Measurements from ENCODE around the gene SEPTIN11. TPM values are rescaled to one million over a fixed set of nuclear protein-coding genes. Genes with fewer than 3 reads are reported as not detected.

Gene SEPTIN11
- total RNA-seq (2021): 99.8 to 125 TPM (median 103 TPM) in 3 replicates
- Bru-seq, nascent RNA: percentile 90 among the genes with signal in this experiment
- long read RNA-seq, experiment 1, full-length matches to known transcripts: 400 of 532 reads
- long read RNA-seq, experiment 1, partial matches to known transcripts: 35 of 532 reads
- long read RNA-seq, experiment 1, other reads (novel, unspliced or antisense): 97 of 532 reads
- long read RNA-seq, experiment 2, full-length matches to known transcripts: 34 of 109 reads
- long read RNA-seq, experiment 2, partial matches to known transcripts: 14 of 109 reads
- long read RNA-seq, experiment 2, other reads (novel, unspliced or antisense): 61 of 109 reads
- long read RNA-seq, experiment 3, full-length matches to known transcripts: 19 of 40 reads
- long read RNA-seq, experiment 3, partial matches to known transcripts: 10 of 40 reads
- long read RNA-seq, experiment 3, other reads (novel, unspliced or antisense): 11 of 40 reads

- ChIA-PET CTCF (interaction anchor here (0.8 to 1.7 kb wide), 5 partner anchors 38 to 769 kb away, joined by 3 to 5 read pairs (median 3); partner anchors contain the start of gene SOWAHB), POLR2A (interaction anchor here (0.6 to 1.1 kb wide), 5 partner anchors 53 to 514 kb away, joined by 3 to 6 read pairs (median 3); no protein-coding TSS in a partner anchor)
- H3K4me3 Mint-ChIP-seq: peak within 1 kb of the TSS; percentile 83
- H3K27me3 Mint-ChIP-seq (ENCODE audit: low read depth): peaks cover 12% of the 10 kb centered on the region
- no peaks in the 10 kb centered on the region for H3K9me3 Mint-ChIP-seq
- H3K36me3 Mint-ChIP-seq: no peaks in the 10 kb centered on the region
- peak; percentile 76 for ATAC-seq
- DNase-seq (ENCODE audit: low spot score): peak; percentile 91
- peaks cover 43% of the 10 kb centered on the region for H3K4me1 Mint-ChIP-seq
- H3K27ac Mint-ChIP-seq: no peak within 1 kb of the TSS; the same call in 1 of the 2 replicates
- TF ChIP-seq, protein P1, sequence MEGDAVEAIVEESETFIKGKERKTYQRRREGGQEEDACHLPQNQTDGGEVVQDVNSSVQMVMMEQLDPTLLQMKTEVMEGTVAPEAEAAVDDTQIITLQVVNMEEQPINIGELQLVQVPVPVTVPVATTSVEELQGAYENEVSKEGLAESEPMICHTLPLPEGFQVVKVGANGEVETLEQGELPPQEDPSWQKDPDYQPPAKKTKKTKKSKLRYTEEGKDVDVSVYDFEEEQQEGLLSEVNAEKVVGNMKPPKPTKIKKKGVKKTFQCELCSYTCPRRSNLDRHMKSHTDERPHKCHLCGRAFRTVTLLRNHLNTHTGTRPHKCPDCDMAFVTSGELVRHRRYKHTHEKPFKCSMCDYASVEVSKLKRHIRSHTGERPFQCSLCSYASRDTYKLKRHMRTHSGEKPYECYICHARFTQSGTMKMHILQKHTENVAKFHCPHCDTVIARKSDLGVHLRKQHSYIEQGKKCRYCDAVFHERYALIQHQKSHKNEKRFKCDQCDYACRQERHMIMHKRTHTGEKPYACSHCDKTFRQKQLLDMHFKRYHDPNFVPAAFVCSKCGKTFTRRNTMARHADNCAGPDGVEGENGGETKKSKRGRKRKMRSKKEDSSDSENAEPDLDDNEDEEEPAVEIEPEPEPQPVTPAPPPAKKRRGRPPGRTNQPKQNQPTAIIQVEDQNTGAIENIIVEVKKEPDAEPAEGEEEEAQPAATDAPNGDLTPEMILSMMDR (IDR thresholded peaks at IDR 0.05): no peak
- TF ChIP-seq, protein P2, sequence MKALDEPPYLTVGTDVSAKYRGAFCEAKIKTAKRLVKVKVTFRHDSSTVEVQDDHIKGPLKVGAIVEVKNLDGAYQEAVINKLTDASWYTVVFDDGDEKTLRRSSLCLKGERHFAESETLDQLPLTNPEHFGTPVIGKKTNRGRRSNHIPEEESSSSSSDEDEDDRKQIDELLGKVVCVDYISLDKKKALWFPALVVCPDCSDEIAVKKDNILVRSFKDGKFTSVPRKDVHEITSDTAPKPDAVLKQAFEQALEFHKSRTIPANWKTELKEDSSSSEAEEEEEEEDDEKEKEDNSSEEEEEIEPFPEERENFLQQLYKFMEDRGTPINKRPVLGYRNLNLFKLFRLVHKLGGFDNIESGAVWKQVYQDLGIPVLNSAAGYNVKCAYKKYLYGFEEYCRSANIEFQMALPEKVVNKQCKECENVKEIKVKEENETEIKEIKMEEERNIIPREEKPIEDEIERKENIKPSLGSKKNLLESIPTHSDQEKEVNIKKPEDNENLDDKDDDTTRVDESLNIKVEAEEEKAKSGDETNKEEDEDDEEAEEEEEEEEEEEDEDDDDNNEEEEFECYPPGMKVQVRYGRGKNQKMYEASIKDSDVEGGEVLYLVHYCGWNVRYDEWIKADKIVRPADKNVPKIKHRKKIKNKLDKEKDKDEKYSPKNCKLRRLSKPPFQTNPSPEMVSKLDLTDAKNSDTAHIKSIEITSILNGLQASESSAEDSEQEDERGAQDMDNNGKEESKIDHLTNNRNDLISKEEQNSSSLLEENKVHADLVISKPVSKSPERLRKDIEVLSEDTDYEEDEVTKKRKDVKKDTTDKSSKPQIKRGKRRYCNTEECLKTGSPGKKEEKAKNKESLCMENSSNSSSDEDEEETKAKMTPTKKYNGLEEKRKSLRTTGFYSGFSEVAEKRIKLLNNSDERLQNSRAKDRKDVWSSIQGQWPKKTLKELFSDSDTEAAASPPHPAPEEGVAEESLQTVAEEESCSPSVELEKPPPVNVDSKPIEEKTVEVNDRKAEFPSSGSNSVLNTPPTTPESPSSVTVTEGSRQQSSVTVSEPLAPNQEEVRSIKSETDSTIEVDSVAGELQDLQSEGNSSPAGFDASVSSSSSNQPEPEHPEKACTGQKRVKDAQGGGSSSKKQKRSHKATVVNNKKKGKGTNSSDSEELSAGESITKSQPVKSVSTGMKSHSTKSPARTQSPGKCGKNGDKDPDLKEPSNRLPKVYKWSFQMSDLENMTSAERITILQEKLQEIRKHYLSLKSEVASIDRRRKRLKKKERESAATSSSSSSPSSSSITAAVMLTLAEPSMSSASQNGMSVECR (CRISPR knock-in tag; IDR thresholded peaks at IDR 0.05; ENCODE audit: borderline replicate concordance): peak; percentile 32; the same call in 1 of the 2 replicates
- TF ChIP-seq ZNF671 (CRISPR knock-in tag; IDR thresholded peaks at IDR 0.05) (no peak), CREB1 (CRISPR knock-in tag; IDR thresholded peaks at IDR 0.05) (0 out of 2 replicates have a peak, but pooled peaks have one; percentile 43), ZNF138 (CRISPR knock-in tag; conservative IDR thresholded peaks at IDR 0.05) (no peak), FOXP4 (CRISPR knock-in tag; IDR thresholded peaks at IDR 0.05) (peak; percentile 55; the same call in 1 of the 2 replicates), FOXP1 (CRISPR knock-in tag; IDR thresholded peaks at IDR 0.05; ENCODE audit: borderline replicate concordance) (0 out of 2 replicates have a peak, but pooled peaks have one; percentile 48), TEAD1 (CRISPR knock-in tag; IDR thresholded peaks at IDR 0.05) (peak; percentile 36; the same call in 1 of the 2 replicates), CBFB (CRISPR knock-in tag; IDR thresholded peaks at IDR 0.05; ENCODE audit: low read depth) (no peak), ZNF425 (CRISPR knock-in tag; conservative IDR thresholded peaks at IDR 0.05) (no peak), CREM (CRISPR knock-in tag; IDR thresholded peaks at IDR 0.05) (peak; percentile 57; the same call in 1 of the 2 replicates), ESRRA (CRISPR knock-in tag; IDR thresholded peaks at IDR 0.05; ENCODE audit: borderline replicate concordance) (peak; percentile 60; the same call in 1 of the 2 replicates), GTF2I (CRISPR knock-in tag; conservative IDR thresholded peaks at IDR 0.05) (no peak), ZNF121 (CRISPR knock-in tag; IDR thresholded peaks at IDR 0.05) (no peak), FOXK1 (CRISPR knock-in tag; IDR thresholded peaks at IDR 0.05) (peak; percentile 74)
- TF ChIP-seq, protein P3, sequence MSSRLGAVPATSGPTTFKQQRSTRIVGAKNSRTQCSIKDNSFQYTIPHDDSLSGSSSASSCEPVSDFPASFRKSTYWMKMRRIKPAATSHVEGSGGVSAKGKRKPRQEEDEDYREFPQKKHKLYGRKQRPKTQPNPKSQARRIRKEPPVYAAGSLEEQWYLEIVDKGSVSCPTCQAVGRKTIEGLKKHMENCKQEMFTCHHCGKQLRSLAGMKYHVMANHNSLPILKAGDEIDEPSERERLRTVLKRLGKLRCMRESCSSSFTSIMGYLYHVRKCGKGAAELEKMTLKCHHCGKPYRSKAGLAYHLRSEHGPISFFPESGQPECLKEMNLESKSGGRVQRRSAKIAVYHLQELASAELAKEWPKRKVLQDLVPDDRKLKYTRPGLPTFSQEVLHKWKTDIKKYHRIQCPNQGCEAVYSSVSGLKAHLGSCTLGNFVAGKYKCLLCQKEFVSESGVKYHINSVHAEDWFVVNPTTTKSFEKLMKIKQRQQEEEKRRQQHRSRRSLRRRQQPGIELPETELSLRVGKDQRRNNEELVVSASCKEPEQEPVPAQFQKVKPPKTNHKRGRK (CRISPR knock-in tag; IDR thresholded peaks at IDR 0.05; ENCODE audit: borderline replicate concordance): no peak
- TF ChIP-seq, protein P4, sequence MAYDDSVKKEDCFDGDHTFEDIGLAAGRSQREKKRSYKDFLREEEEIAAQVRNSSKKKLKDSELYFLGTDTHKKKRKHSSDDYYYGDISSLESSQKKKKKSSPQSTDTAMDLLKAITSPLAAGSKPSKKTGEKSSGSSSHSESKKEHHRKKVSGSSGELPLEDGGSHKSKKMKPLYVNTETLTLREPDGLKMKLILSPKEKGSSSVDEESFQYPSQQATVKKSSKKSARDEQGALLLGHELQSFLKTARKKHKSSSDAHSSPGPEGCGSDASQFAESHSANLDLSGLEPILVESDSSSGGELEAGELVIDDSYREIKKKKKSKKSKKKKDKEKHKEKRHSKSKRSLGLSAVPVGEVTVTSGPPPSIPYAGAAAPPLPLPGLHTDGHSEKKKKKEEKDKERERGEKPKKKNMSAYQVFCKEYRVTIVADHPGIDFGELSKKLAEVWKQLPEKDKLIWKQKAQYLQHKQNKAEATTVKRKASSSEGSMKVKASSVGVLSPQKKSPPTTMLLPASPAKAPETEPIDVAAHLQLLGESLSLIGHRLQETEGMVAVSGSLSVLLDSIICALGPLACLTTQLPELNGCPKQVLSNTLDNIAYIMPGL (CRISPR knock-in tag; IDR thresholded peaks at IDR 0.05): peak; percentile 66; the same call in 1 of the 2 replicates
- TF ChIP-seq, protein P5, sequence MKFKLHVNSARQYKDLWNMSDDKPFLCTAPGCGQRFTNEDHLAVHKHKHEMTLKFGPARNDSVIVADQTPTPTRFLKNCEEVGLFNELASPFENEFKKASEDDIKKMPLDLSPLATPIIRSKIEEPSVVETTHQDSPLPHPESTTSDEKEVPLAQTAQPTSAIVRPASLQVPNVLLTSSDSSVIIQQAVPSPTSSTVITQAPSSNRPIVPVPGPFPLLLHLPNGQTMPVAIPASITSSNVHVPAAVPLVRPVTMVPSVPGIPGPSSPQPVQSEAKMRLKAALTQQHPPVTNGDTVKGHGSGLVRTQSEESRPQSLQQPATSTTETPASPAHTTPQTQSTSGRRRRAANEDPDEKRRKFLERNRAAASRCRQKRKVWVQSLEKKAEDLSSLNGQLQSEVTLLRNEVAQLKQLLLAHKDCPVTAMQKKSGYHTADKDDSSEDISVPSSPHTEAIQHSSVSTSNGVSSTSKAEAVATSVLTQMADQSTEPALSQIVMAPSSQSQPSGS (CRISPR knock-in tag; IDR thresholded peaks at IDR 0.05; ENCODE audit: borderline replicate concordance, low read depth): no peak
These were observed at the start of gene SEPTIN11 for GRCh38 chr4:76949276-76950051. SEPTIN11 (plus strand) TSS chr4:76949752; CDS start chr4:76949904, 152 bp downstream.
